Uterus (tissue), 4 donors: ENCODE measurements around the gene THSD4. TPM values are rescaled to one million over a fixed set of nuclear protein-coding genes. Genes with fewer than 3 reads are reported as not detected.

Experiments
- DNase-seq, 2 donors: peaks; one replicate each; pipeline ENCODE4 v3.0.0-alpha.2; 2019 to 2020
- H3K27ac ChIP-seq, 2 donors: fragments of 200-600 bp; sonication (generic); 1 replicate in 1 of 2; 2 replicates in 1 of 2; pipeline ENCODE4 v1.5.1; 2016 to 2018
- H3K27me3 ChIP-seq, 2 donors: fragments of 200-600 bp; sonication (generic); one replicate each; pipeline ENCODE4 v1.5.1; 2018 to 2019; ENCODE audit warnings: control low read depth in 1 of 2
- H3K36me3 ChIP-seq, 2 donors: fragments of 200-600 bp; sonication (generic); one replicate each; pipeline ENCODE4 v1.5.1; 2019; ENCODE audit warnings: control low read depth in 1 of 2
- H3K4me1 ChIP-seq, 2 donors: fragments of 200-600 bp; sonication (generic); one replicate each; pipeline ENCODE4 v1.5.1; 2018 to 2019; ENCODE audit warnings: control low read depth in 1 of 2
- H3K4me3 ChIP-seq, 2 donors: fragments of 200-600 bp; sonication (generic); 1 replicate in 1 of 2; 2 replicates in 1 of 2; pipeline ENCODE4 v1.5.1; 2018 to 2019; ENCODE audit warnings: mild to moderate bottlenecking in 1 of 2
- H3K9me3 ChIP-seq, 2 donors: fragments of 200-600 bp; sonication (generic); one replicate each; pipeline ENCODE4 v1.5.1; 2019; ENCODE audit warnings: control low read depth in 1 of 2
- POLR2A ChIP-seq, 2 donors: fragments of 450-650 bp; IDR thresholded peaks; one replicate each; pipeline ENCODE4 v1.6.1; 2016; ENCODE audit warnings: antibody characterized with exemption in 2 of 2, mild to moderate bottlenecking in 1 of 2, moderate library complexity in 1 of 2
- intact Hi-C: fragments of 100-400 bp; cut with DNase I; formaldehyde crosslinking; loops from one replicate; pipeline ENCODE4 v1.15.1; 2023; ENCODE audit warnings: low total_unique reads
- total RNA-seq, 4 donors: library from RNA; depleted of rRNA in 3 of 4; stranded (reverse); fragments of >200 nt in 3 of 4; gene quantifications; one replicate each; pipeline versions ENCODE4 v1.1.0 to v1.2.4, GENCODE V29; 2014 to 2023
- TF ChIP-seq, protein P1 (sequence below), 4 experiments: fragments of 200-600 bp in 2 of 4; fragments of 450-650 bp in 2 of 4; sonication (generic) in 2 of 4; IDR thresholded peaks; one replicate each; pipeline ENCODE4 v1.5.1; 2016 to 2019; ENCODE audit warnings: antibody characterized with exemption in 4 of 4, mild to moderate bottlenecking in 2 of 4, moderate library complexity in 1 of 4
- donor health status: DM: yes; HTN: yes; CAD: no.

THSD4 gene
- total RNA-seq, 4 donors from 2014 or later, result 7.1 to 144 (median 35.4) TPM

DNA sequence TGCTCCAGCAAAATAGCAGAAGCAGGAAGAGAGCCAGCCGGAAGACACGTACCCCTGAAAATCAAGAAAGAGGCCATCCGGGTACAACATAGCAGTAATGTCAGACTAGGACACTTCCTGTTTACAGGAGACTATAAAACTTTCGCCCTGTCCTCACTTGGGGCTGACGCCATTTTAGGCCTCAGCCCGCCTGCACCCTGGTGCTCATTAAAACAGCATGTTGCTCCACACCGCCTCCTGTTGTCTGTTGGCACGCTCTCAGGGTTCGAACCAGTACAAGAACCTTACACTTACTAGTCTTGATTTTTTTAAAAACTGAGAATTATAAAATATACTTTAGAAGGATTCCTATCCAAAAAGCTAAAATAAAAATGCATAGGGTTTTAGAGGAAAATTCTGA, 535.3 kb downstream of the THSD4 start:
- H3K27me3 ChIP-seq, result no peaks in the 10 kb centered on the region
- H3K36me3 ChIP-seq, result no peaks in the 10 kb centered on the region
- DNase-seq, result no peak
- no peak overlapping the region for H3K4me3 ChIP-seq
- TF ChIP-seq POLR2A (IDR thresholded peaks at IDR 0.05), result no peak
- TF ChIP-seq, protein P1, sequence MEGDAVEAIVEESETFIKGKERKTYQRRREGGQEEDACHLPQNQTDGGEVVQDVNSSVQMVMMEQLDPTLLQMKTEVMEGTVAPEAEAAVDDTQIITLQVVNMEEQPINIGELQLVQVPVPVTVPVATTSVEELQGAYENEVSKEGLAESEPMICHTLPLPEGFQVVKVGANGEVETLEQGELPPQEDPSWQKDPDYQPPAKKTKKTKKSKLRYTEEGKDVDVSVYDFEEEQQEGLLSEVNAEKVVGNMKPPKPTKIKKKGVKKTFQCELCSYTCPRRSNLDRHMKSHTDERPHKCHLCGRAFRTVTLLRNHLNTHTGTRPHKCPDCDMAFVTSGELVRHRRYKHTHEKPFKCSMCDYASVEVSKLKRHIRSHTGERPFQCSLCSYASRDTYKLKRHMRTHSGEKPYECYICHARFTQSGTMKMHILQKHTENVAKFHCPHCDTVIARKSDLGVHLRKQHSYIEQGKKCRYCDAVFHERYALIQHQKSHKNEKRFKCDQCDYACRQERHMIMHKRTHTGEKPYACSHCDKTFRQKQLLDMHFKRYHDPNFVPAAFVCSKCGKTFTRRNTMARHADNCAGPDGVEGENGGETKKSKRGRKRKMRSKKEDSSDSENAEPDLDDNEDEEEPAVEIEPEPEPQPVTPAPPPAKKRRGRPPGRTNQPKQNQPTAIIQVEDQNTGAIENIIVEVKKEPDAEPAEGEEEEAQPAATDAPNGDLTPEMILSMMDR (IDR thresholded peaks at IDR 0.05), result no peak
- H3K4me1 ChIP-seq, result no peaks in the 10 kb centered on the region
- intact Hi-C loops, result no loop called here
- no peak overlapping the region for H3K27ac ChIP-seq
- no peaks in the 10 kb centered on the region for H3K9me3 ChIP-seq

DNA sequence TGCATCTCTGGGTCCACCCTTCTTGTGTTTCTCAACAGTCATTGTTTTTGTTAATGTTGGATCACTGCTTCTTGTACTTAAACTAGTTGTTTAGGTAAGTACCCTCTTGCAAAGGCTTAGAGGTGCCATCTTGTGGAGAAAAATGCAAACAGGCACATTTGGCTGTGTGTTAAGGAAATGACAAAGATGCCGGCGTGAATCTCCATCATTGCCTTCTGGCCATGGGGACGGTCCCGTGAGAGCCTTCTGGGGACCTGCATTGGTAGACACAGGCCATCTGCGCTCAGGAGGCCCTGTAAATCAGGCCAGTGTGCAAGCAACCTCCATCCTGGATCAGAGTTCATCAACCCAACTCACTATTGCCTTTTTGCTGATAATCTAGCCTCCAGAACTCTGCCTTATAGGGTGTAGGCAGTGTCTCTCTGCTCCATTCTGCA, 536.5 kb downstream of the THSD4 start:
- no peaks in the 10 kb centered on the region for H3K4me1 ChIP-seq
- H3K27ac ChIP-seq, result no peak overlapping the region
- DNase-seq, result no peak
- intact Hi-C loops, result no loop called here
- TF ChIP-seq, protein P1 (IDR thresholded peaks at IDR 0.05), result peak in 3 of 4 experiments; percentile 16 to 48 (median 23)
- no peak for TF ChIP-seq POLR2A (IDR thresholded peaks at IDR 0.05)
- no peak overlapping the region for H3K4me3 ChIP-seq
- H3K27me3 ChIP-seq, result no peaks in the 10 kb centered on the region
- no peaks in the 10 kb centered on the region for H3K9me3 ChIP-seq
- H3K36me3 ChIP-seq, result no peaks in the 10 kb centered on the region

DNA sequence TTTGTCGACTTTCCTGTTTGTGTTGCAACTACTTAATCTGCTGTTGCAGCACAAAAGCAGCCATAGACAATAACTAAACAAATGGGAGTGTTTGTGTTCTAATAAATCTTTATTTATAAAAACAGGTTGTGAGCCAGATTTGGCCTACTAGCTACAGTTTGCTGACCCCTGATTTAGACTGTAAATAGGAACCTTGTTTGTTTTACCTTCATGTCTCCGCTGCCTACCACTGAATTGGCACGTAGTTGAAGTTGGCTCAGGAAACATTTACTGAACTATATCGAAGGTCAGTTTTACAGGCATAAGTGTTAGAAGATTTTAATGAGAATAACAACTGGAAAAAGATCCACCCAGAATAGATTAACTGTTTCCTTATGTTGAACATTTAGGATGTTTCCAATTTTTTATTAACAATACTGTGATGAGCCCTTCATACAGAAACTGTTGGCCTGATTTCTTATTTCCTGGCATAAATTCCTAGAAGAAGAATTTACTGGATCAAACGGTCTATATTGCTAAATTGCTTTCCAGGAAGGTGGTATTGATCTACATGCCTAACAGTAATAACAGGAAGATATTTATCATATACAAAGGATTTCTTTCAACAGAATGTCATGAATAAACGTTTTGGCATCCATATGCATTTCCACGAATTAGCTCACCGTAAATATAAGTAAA, 538.9 kb downstream of the THSD4 start:
- no peaks in the 10 kb centered on the region for H3K9me3 ChIP-seq
- H3K4me1 ChIP-seq, result no peaks in the 10 kb centered on the region
- H3K27ac ChIP-seq, result peak overlapping the region; percentile 19 to 66
- no peak overlapping the region for H3K4me3 ChIP-seq
- intact Hi-C loops, result no loop called here
- H3K36me3 ChIP-seq, result no peaks in the 10 kb centered on the region
- TF ChIP-seq, protein P1 (IDR thresholded peaks at IDR 0.05), result no peak
- no peak for TF ChIP-seq POLR2A (IDR thresholded peaks at IDR 0.05)
- DNase-seq, result no peak
- H3K27me3 ChIP-seq, result no peaks in the 10 kb centered on the region

DNA sequence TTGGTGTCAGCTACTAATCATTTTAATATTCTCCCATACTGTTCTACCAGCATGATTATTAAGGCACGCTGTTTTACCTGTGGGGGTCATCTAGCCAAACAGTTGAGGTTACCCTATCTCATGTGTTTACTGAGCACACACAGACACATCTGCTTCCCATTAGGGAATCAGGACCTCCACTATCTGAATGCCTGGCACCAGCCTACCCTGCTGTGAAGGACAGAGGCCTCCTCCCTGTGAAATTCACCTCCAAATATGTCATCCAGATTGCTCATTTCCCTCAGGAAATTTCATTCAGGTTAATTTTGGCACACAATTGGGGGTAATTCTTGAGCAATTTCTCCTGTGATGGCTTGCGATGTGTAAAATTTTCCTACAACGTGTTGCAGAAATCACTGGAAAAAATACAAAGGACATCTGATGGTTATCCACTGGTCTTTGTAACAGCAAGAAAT, 539.5 kb downstream of the THSD4 start:
- no peaks in the 10 kb centered on the region for H3K36me3 ChIP-seq
- no peaks in the 10 kb centered on the region for H3K27me3 ChIP-seq
- TF ChIP-seq, protein P1 (IDR thresholded peaks at IDR 0.05), result no peak
- no peak for TF ChIP-seq POLR2A (IDR thresholded peaks at IDR 0.05)
- no peaks in the 10 kb centered on the region for H3K9me3 ChIP-seq
- intact Hi-C loops, result no loop called here
- H3K4me3 ChIP-seq, result no peak overlapping the region
- peak overlapping the region; percentile 19 to 66 for H3K27ac ChIP-seq
- H3K4me1 ChIP-seq, result no peaks in the 10 kb centered on the region
- DNase-seq, result no peak

DNA sequence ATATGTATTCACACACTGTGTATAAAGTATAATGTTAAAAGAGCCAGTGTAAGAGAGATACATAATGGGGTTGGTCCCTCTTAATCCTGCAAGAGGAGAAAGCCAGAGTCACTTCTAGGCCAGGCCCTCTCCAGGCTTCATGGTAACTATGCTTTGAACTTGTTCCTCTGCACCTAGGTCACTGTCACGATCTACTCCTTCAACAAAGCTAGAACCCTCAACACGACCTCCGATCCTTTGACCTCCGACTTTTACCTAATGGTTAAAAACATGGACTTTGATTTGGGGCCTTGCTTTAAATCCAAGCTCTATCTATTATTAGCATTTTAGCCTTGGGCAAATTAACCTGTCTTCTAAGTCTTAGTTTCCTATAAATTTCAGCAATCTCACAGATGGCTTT, 541.2 kb downstream of the THSD4 start:
- Histone ChIP-seq H3K4me3 (no peak overlapping the region), H3K9me3 (no peaks in the 10 kb centered on the region), H3K27ac (no peak overlapping the region), H3K36me3 (no peaks in the 10 kb centered on the region), H3K4me1 (no peaks in the 10 kb centered on the region), H3K27me3 (no peaks in the 10 kb centered on the region)
- TF ChIP-seq, protein P1 (IDR thresholded peaks at IDR 0.05), result no peak
- TF ChIP-seq POLR2A (IDR thresholded peaks at IDR 0.05), result no peak
- no peak for DNase-seq
- intact Hi-C loops, result no loop called here
